Occipital lobe (tissue), 2 donors: Measurements from ENCODE around the gene CHAC1. TPM values are rescaled to one million over a fixed set of nuclear protein-coding genes. Genes with fewer than 3 reads are reported as not detected.
"Not testable (repeated sequence)": the region's sequence is repeated elsewhere in the genome, so short reads cannot be mapped to it uniquely, and the experiment has no call there.

Source experiments
- DNase-seq: peaks from one replicate; lab custom pipeline; 2025; lab: John Stamatoyannopoulos, UW
- total RNA-seq: library from RNA; depleted of rRNA; stranded (reverse); fragments of >200 nt; gene quantifications from one replicate; pipeline ENCODE4 v1.2.3, GENCODE V29; 2014

Gene CHAC1
- total RNA-seq, 1 donor from 2014 or later, result 4.2 TPM

DNA sequence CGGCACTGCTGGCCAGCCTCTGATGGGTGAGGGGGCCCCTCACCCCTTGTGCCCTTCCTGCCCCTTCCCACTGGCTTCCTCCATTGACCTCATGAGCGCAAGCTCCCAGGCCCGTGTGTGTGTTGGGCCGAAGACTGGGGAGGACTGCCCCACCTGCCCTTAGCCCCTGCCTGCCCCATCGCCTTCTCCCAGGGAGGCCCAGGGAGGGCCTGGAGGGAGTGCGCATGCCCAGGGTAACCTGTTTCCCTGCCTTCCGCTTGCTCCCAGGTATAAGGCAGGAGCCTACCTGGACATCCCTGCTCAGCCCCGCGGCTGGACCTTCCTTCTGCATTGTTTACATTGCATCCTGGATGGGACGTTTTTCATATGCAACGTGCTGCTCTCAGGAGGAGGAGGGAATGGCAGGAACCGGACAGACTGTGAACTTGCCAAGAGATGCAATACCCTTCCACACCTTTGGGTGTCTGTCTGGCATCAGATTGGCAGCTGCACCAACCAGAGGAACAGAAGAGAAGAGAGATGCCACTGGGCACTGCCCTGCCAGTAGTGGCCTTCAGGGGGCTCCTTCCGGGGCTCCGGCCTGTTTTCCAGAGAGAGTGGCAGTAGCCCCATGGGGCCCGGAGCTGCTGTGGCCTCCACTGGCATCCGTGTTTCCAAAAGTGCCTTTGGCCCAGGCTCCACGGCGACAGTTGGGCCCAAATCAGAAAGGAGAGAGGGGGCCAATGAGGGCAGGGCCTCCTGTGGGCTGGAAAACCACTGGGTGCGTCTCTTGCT, 15.3 kb upstream of the CHAC1 start:
- DNase-seq, result no peak

DNA sequence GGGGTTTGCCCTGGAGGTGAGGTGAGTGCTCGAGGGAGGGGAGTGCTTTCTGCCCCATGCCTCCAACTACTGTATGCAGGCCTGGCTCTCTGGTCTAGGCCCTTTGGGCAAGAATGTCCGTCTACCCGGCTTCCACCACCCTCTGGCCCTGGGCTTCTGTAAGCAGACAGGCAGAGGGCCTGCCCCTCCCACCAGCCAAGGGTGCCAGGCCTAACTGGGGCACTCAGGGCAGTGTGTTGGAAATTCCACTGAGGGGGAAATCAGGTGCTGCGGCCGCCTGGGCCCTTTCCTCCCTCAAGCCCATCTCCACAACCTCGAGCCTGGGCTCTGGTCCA, 14.8 kb upstream of the CHAC1 start:
- no peak for DNase-seq

DNA sequence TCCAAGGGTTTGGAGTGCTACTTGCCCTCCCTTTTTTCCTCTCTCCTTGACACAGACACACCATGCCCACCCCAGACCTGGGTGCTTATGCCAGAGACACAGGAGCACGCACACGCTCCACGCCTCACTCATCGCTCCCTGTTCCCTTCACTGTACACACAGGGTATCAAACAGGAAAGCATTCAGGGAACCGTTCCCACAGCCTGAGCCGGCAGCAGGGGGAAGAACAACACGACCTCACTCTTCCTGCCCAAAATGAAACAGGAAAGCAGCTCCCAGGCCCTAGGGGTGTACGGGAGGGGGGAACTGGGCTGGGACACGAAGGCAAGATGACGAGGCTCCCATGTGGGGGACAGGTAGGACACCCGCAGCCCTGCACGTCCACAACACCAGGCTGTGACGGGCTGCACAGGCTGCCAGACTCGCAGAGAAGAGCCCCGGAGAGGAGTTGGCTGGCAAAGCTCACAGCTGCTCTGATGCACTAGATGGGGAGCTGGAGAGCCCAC, 12.9 kb upstream of the CHAC1 start:
- DNase-seq, result no peak

DNA sequence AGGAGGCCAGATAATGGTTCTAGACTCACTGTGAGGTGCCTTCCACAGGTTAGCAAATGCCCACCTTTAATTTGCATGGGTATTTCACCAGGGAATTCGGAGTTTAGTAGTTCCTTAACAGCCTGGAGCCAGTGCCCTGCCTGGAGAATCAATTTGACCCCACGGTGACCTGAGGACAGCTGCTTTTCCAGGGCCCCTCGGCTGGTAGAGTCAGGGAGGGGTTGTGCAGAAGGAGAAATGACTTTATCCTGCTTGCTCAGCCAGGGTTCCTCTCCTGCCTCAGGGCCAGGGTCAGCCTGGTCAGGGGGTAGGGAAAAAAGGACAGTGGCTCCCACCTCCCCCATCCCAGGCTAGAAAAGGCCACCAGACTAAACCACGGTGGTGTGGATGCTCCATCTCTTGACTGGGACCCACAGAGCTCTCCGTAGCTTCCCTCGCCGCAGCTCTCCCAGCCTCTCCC, 12.2 kb upstream of the CHAC1 start:
- no peak for DNase-seq

DNA sequence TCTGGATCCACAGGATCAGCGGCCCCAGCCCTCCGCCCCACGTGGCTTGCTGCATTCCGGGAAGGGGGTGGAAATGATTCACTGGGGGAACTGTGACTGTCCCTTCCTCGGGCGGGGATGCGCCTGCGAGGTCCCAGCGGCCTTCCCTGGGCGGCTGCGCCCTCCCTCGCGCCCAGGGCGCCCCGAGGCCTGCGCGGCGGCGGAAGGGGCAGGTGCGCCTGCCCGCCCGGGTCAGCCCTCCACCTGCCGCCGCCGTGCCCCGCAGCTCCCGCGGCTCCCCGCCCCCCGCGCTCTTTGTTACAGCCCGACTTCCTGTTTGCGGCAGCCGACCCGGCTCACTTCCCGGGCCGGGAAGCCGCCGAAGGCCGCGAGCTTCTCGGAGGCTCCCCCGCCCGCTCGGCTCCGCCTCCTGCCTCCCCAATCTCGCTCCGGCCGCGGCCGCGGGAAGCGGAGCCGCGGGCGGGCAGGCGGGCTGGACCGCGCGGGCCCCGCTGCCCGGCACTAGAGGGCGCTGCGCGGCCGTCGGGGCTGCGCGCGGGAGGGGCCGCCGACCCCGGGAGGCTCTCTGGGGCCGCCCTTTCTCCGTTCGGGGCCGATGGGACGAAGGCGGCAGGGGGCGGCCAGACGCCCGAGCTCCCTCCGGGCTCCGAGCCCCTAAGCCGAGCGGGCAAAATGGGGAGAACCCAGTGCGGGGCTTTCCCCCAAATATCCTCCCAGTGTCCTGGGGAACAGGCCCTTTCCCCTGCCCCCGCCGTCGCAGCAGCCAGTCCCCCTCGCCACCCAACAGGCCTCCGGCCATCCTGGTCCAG, 11.5 kb upstream of the CHAC1 start:
- peak; percentile 56 for DNase-seq

DNA sequence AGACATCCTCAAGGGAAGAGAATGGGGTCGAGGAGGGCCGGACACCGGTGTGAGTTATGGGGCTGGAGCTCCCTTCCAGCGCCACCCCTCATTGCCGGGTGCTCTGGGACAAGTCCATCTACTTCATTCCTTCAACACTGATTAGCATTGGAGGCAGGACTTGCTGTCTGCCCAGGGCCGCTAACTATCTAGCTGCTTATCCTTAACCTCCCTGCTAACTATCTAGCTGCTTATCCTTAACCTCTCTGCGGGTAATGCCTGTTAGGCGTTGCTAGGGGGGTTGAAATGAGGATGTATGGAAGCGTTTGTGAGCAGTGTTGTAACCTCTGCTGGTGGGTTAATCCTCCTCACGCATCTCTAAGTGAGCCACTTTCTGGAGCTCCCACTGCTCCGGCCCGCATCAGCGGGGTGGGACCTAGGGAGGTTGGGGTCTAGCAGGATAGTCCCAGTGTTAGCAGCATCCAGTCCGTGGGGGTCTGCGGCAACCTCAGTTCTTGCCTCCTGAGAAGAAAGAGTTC, 10.9 kb upstream of the CHAC1 start:
- no peak for DNase-seq

DNA sequence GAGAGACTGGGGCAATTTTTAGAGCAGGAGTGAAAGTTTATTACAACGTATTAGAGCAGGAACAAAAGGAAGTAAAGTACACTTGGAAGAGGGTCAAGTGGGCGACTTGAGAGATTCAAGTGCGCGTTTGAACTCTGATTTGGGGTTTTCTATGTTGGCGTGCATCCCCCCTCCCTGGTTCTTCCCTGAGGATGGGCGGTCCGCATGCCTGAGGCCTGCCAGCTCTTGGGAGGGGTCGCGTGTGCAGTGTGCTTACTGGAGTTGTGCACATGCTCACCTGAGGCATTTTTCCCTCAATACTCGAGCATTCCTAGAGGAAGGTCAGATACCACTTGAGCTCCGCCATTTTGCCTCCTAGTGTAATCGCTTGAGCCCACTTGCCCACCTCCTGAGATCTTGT, 10.4 kb upstream of the CHAC1 start:
- no peak for DNase-seq

DNA sequence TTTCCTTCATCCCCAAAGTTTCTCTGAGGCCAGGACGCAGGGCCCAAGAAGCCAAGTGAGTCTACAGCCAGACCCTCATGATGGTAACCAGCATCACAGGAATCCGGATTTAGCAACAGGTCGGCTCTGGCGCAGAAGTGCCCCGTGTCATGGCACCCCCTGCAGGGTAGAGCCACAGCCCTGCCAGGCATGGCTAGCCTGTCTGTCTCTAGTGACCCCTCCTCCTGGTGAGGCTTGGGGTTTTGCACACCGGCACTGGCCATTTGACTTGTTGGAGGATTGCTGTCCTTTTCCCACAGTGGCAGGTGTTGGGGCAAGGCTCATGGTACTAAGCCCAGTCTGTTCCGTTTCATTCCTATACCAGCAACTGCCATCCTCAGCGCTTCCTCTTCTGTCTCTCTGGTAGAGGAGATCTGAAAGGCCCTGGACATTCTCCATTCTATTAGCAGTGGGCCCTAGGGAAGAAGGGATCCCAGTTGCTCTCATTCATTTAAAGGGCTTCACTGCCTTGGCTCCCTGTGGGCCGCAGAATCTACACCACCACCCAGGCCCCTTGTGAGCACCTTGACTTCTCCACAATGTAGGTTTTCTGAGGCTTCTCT, 9.4 kb upstream of the CHAC1 start:
- DNase-seq, result no peak

DNA sequence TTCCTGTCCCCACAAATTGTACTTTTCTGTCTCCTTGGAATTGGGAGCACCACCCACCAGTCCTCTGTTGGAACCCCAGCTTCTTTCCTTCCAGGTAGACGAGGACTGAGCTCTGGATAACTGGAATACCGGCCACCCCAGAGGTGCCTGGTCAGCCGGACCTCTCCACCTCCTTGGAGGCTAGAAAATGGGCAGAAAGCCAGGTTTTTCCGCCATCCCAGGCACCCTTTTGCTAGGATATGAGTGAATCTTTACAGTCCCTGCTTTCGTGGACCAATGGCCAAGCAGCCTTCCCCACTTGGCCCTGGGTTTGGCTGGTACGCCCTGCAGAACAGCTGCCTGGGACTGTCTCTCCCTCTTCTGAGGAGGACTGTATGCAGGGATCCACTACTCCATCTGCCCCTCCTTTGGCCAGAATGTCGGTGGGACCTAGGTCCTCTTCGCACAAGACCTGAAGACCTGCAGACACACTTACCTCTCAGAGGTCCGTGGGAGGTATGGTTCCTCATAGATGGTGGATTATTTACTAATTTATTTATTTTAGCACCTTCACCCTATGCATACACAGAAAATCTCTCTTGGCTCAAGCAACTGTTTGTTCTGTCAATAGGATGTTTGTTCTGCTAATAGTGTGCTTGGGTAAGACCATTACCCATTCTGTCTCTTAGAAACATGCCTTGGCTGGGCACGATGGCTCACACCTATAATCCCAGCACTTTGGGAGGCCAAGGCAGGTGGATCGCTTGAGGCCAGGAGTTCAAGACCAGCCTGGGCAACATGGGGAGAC, 8.6 kb upstream of the CHAC1 start:
- DNase-seq, result no peak

DNA sequence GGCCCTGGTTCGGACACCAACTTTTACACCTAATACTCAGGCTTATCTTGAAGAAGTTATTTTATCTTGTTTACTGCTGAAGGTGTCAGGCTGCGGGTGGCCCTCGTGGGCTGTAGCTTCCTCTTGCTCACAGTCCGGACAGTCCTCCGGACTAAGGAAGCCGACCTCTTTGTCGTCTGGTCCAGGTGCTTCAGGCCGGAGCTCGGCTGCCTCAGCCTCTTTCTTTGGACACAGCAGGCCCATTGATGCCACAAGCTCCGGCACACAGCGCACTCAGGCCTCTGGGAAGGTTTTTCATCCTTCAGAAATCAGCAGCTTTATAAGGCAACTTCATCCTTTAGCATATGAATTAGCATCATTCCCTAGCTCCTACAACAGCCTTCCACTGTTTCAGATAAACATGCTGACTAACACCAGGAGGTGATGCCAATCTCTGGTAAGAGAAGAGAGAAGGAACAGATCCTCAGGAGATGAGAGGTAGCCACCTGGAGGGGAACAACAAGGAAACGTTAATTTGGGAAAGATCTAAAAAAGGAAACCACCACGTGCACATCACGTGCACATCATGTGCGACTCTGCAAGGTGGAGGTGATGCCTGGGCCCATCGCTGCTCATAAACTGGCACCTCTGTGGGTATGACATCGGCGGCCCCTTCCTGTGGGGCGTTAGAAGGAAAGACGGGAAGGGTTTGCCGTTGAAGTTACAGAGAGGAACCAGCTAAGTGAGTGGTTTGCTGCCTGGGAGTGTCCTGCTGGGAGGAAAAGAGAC, 4.4 kb upstream of the CHAC1 start:
- DNase-seq, result no peak

DNA sequence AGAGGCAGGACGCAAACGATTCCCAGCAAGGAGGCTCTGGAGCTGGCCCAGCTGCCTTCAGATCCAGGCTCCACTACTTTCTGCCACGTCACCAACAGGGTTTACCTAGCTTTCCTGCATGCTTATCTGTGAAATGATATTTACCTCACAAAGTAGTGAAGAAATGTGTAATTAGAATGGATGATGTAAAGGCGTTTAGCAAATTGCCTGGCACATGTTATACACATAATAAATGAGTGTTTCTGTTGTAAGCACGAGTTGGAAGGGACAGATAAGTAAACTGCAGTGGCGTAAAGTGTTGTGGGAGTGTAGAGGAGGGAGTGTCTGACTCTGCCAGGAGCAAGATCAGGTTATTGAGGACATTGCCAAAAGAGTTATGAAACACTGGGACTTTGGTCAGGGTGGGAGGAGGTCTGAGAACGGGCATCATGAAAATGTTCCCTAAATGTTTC, 3.5 kb upstream of the CHAC1 start:
- DNase-seq, result no peak

DNA sequence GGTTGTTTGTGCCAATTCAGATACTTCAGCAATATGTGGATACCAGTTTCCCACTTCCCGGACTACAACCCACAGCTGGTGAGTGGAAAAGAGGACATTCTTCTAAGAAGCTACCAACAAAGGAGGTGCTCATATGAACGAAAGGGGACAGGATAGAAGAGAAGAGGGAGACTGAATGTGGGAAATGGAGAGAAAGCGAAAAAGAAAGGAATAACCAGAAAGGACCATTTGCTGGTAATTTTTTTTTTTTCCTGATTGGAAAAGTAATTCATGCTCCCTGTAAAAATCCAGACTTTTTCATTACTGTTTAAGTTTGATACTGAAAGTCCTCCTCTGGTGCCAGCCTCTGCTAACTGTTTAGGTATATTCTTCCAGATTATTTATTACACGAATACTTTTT, 1.5 kb upstream of the CHAC1 start:
- no peak for DNase-seq

DNA sequence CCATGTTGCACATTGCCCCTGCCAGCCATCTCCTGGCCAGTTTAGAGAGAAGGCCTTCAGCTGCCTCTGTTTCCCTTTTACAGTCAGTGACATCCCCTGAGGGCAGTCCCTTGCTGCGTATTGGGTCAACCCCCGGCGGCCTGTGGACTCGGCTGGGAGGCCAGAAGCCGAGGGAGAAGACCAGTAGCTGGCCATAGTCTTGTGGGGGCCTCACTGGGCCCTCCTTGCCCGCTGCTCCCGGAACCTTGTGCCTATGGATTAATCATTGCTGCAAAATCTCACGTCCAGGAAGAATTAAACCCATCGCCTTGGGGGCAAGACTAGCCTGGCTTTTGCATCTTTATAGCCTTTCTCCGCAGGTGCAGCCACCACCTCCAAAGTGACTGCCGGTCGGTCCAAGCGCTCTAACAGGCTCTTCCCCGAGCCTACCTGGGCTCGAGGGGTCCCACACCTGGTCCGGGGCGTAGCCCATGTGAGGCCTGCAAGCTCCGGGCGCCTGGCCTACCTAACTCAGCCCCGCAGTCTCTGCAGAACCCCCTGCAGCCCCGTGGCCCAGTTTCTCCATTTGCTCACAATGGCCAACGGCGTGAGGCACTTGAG, 870 bp upstream of the CHAC1 start:
- DNase-seq, result no peak

DNA sequence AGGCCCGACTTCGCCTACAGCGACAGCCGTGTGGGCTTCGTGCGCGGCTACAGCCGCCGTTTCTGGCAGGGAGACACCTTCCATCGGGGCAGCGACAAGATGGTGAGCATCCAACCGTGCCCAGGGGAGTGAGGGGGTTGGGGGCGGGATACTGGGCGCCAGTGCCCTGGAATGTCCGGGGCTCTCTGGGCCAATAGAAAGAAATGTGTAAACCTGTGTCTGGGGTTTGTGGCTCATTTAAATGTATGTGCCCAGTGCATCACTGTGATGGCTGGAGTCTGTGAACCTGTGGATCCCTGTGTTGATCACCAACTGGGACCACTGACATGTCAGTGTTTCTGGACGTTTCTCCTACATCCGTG, 423 bp downstream of the CHAC1 start:
- DNase-seq, result no peak

DNA sequence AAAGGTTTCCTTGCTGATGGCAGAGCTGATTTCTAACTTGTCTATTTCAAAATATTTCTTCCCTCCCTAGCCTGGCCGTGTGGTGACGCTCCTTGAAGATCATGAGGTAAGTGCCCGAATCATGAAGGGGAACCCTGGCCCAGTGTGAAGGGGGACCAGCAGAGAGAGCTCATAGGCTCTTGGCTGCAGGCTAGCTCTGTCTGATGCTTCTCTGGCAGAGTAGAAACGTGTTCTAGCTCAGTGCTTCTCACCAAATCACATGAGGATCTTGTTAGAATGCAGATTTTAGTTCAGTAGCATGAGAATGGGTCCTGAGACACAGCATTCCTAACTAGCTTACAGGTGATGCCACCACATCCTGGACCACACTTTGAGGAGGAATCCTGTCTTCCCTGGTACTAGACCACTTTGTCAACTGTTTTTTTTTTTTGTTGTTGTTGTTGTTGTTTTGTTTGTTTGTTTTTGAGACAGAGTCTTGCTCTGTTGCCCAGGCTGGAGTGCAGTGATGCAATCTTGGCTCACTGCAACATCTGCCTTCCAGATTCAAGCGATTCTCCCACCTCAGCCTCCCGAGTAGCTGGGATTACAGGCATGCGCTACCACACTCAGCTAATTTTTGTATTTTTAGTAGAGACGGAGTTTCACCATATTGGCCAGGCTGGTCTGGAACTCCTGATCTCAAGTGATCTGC, 1.0 kb downstream of the CHAC1 start:
- DNase-seq, result not testable (repeated sequence)

DNA sequence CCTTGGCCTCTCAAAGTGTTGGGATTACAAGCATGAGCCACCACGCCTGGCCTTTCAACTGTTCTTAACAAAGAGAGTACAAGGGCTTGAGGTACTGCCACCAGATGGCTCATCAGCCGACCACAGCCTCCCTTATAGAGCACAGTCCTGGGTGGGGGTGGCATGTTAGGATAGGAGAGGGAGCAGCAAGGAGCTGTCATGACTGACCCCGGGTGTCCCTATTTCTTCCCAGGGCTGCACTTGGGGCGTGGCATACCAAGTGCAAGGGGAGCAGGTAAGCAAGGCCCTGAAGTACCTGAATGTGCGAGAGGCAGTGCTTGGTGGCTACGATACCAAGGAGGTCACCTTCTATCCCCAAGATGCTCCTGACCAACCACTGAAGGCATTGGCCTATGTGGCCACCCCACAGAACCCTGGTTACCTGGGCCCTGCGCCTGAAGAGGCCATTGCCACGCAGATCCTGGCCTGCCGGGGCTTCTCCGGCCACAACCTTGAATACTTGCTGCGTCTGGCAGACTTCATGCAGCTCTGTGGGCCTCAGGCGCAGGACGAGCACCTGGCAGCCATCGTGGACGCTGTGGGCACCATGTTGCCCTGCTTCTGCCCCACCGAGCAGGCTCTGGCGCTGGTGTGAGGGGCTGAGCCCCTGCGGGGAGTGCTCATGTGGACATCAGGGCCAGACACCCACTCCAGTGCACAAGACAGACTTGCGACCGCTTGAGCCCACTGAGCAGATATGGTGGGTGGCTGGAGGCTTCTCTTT, 2.1 kb downstream of the CHAC1 start:
- DNase-seq, result no peak

DNA sequence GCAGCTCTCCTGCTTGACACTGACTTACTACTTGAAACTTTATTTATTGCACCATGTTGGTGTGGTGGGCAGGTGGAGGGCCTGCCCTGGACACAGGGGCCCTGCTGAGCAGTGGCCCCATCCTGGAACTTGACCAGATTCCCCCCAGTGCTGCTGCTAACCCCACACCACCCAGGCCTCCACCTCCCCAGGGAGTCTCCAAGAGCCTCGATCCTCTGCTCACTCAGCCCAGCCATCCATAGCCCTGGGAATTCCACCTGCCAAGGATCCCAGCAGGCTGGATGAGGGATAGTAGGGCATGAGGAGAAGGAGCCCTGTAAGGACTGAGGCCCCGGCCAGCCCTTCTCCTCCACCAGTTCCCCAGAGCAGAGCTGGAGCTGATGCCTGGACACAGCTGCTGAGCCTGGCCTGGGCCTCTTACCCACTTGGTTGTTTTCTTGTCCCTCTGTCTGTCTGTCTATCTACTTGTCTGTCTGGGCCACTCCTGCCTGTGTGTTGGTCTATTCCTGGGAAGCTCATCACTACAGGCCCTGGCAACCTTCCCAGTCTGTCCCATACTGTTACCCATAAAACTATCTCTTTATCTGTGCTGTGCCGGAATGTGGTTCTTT, 2.8 kb downstream of the CHAC1 start:
- no peak for DNase-seq

DNA sequence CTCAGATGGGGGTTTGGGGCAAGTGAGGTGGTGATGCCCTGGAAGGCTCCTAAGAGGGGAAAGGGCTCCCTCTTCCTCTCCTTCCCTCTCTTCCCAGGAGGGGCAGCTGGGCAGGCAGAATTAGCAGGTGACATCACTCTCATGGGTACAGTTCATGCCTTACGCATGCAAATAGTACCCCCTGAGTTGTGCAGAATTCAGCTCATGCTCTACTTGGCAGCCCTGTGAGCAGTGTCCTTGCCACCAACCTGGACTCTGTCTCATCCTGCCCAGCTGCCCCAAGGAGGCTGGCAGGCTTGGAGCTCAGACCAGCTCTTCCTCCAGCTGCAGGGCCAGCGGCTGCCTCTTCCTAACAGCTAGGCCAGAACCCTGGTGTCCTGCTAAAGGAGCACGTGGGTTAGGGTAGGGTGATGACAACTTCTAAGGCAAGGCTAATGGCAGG, 3.3 kb downstream of the CHAC1 start:
- no peak for DNase-seq
